ENCODE data around the gene MTMR10. TPM values are rescaled to one million over a fixed set of nuclear protein-coding genes. Genes with fewer than 3 reads are reported as not detected.

Gene MTMR10
- total RNA-seq, 2 donors from 2014 or later = 12.4 to 16.2 TPM

- no peaks in the 10 kb centered on the region for H3K36me3 ChIP-seq (ENCODE audit: control insufficient read depth, insufficient read depth, low read length)
- WGBS, 2 experiments (ENCODE audit: insufficient coverage in 1 of 2, insufficient read length in 1 of 2) = 89 to 100% methylated on average over 1 to 5 of the region's 5 CpGs
- H3K9ac ChIP-seq (ENCODE audit: extremely low read depth, low read length, poor library complexity, severe bottlenecking) = no peak overlapping the region
- H3K4me3 Mint-ChIP-seq = no peak overlapping the region
- no peak overlapping the region for H3K27ac ChIP-seq (ENCODE audit: low read depth, low read length)
- no peaks in the 10 kb centered on the region for H3K27me3 Mint-ChIP-seq (ENCODE audit: insufficient read depth)
- H3K4me1 Mint-ChIP-seq = peaks cover 18% of the 10 kb centered on the region
- no peak for DNase-seq
- no peaks in the 10 kb centered on the region for H3K36me3 Mint-ChIP-seq (ENCODE audit: low read depth)
- no peaks in the 10 kb centered on the region for H3K9me3 Mint-ChIP-seq
- TF ChIP-seq CTCF (conservative IDR thresholded peaks at IDR 0.05) = no peak
- no peaks in the 10 kb centered on the region for H3K9me3 ChIP-seq (ENCODE audit: control insufficient read depth, low read length)
- peaks cover 8% of the 10 kb centered on the region for H3K4me1 ChIP-seq (ENCODE audit: control insufficient read depth, insufficient read depth, low read length)
- H3K4me3 ChIP-seq (ENCODE audit: low read length) = no peak overlapping the region
- H3K27ac Mint-ChIP-seq = no peak overlapping the region
- no peaks in the 10 kb centered on the region for H3K27me3 ChIP-seq (ENCODE audit: control insufficient read depth, insufficient read depth, low read length, poor library complexity, severe bottlenecking)
Measured at GRCh38 chr15:31020542-31020941, 29.1 kb upstream of the MTMR10 start.

GRCh38 chr15:31019986-31020385 lies 28.6 kb upstream of the MTMR10 start:
- DNase-seq = no peak
- H3K27ac ChIP-seq (ENCODE audit: low read depth, low read length) = no peak overlapping the region
- H3K36me3 ChIP-seq (ENCODE audit: control insufficient read depth, insufficient read depth, low read length) = no peaks in the 10 kb centered on the region
- H3K4me3 ChIP-seq (ENCODE audit: low read length) = no peak overlapping the region
- no peaks in the 10 kb centered on the region for H3K9me3 ChIP-seq (ENCODE audit: control insufficient read depth, low read length)
- no peaks in the 10 kb centered on the region for H3K36me3 Mint-ChIP-seq (ENCODE audit: low read depth)
- no peak overlapping the region for H3K4me3 Mint-ChIP-seq
- no peak for TF ChIP-seq CTCF (conservative IDR thresholded peaks at IDR 0.05)
- H3K9ac ChIP-seq (ENCODE audit: extremely low read depth, low read length, poor library complexity, severe bottlenecking) = no peak overlapping the region
- H3K27ac Mint-ChIP-seq = no peak overlapping the region
- no peaks in the 10 kb centered on the region for H3K27me3 ChIP-seq (ENCODE audit: control insufficient read depth, insufficient read depth, low read length, poor library complexity, severe bottlenecking)
- H3K4me1 Mint-ChIP-seq = peaks cover 14% of the 10 kb centered on the region
- H3K27me3 Mint-ChIP-seq (ENCODE audit: insufficient read depth) = no peaks in the 10 kb centered on the region
- 90 to 100% methylated on average over 2 to 3 of the region's 3 CpGs for WGBS, 2 experiments (ENCODE audit: insufficient coverage in 1 of 2, insufficient read length in 1 of 2)
- H3K9me3 Mint-ChIP-seq = no peaks in the 10 kb centered on the region
- H3K4me1 ChIP-seq (ENCODE audit: control insufficient read depth, insufficient read depth, low read length) = peaks cover 7% of the 10 kb centered on the region

GRCh38 chr15:31017311-31017710 lies 25.9 kb upstream of the MTMR10 start:
- no peak for DNase-seq
- peaks cover 9% of the 10 kb centered on the region for H3K9me3 Mint-ChIP-seq
- H3K4me3 Mint-ChIP-seq = no peak overlapping the region
- Histone ChIP-seq H3K27ac (ENCODE audit: low read depth, low read length) (no peak overlapping the region), H3K9me3 (ENCODE audit: control insufficient read depth, low read length) (peaks cover 12% of the 10 kb centered on the region), H3K36me3 (ENCODE audit: control insufficient read depth, insufficient read depth, low read length) (no peaks in the 10 kb centered on the region), H3K9ac (ENCODE audit: extremely low read depth, low read length, poor library complexity, severe bottlenecking) (no peak overlapping the region), H3K27me3 (ENCODE audit: control insufficient read depth, insufficient read depth, low read length, poor library complexity, severe bottlenecking) (no peaks in the 10 kb centered on the region), H3K4me3 (ENCODE audit: low read length) (no peak overlapping the region), H3K4me1 (ENCODE audit: control insufficient read depth, insufficient read depth, low read length) (no peaks in the 10 kb centered on the region)
- WGBS, 2 experiments (ENCODE audit: insufficient coverage in 1 of 2, insufficient read length in 1 of 2) = 92% methylated on average over 1 of the region's 1 CpG; no CpG with 5 or more reads in 1 of the 2 experiments
- peaks cover 12% of the 10 kb centered on the region for H3K4me1 Mint-ChIP-seq
- no peak overlapping the region for H3K27ac Mint-ChIP-seq
- H3K27me3 Mint-ChIP-seq (ENCODE audit: insufficient read depth) = no peaks in the 10 kb centered on the region
- H3K36me3 Mint-ChIP-seq (ENCODE audit: low read depth) = no peaks in the 10 kb centered on the region
- no peak for TF ChIP-seq CTCF (conservative IDR thresholded peaks at IDR 0.05)
